ENCODE results near the gene ADD3.

DNA sequence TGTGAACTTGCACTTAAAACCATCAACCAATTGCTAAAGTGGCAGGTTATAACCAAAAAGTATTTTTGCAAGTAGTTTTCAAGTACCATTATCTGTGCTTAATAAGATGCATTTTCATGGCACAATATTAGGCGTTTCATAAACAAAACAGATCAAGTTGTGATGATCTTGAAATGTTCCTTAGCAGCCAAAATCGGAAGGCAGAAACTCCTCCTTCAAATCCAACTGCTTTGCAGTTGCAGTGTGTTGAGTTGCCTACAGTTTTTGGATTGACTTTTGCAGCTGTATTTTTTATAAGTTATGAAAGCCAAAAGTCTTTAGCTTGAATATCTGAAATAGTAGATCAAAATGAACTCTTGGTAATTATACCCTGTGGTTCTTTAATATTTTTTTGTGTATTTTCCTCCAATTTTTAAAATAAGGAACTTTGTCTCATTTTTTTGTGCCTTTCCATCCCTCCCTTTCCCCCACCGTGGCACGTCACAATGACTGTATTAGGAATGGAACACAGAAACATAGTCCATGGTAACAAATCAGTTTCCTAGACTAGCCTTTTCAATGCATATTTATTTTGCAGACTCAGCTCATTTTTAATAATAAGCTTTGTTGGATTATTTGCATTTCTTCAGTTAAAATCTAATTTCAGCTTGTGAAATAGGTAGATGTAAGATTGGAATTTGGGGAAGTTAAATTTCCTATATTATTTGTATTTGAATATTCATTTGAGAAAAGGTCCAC, 80.8 kb downstream of the ADD3 start:
- TF ChIP-seq POLR2A (IDR thresholded peaks at IDR 0.05; ENCODE audit: low read depth, low read length) (no peak), POLR2AphosphoS5 (IDR thresholded peaks at IDR 0.05; ENCODE audit: low read depth, low read length) (no peak), TAF1 (IDR thresholded peaks at IDR 0.05; ENCODE audit: low read depth, low read length) (no peak)
